SW480 (cell line): Measurements from ENCODE around the gene DNAH1.
"Not testable (repeated sequence)": the region's sequence is repeated elsewhere in the genome, so short reads cannot be mapped to it uniquely, and the experiment has no call there.

Source experiments
- DNase-seq: peaks from one replicate; pipeline ENCODE4 v3.0.0-alpha.2; 2016; ENCODE audit warnings: low spot score

The DNAH1 gene

GRCh38 chr3:52315977-52316764, at the start of gene DNAH1:
DNAH1 (plus strand) TSS chr3:52316319; CDS start chr3:52322443, 6,124 bp downstream.
- DNase-seq = no peak

- DNase-seq = no peak
These were observed 48.1 kb upstream of the DNAH1 start for GRCh38 chr3:52268036-52268435.

- no peak for DNase-seq
These were observed 46.3 kb upstream of the DNAH1 start for GRCh38 chr3:52269776-52270175.

- DNase-seq = no peak
These were observed 45.8 kb upstream of the DNAH1 start for GRCh38 chr3:52270252-52270754.

- DNase-seq = not testable (repeated sequence)
These were observed 43.9 kb upstream of the DNAH1 start for GRCh38 chr3:52272172-52272571.

GRCh38 chr3:52272831-52273230, 43.3 kb upstream of the DNAH1 start:
- no peak for DNase-seq

- DNase-seq = not testable (repeated sequence)
These were observed 41.3 kb upstream of the DNAH1 start for GRCh38 chr3:52274781-52275180.

GRCh38 chr3:52277071-52277964, 38.8 kb upstream of the DNAH1 start:
- peak; percentile 58 for DNase-seq

- DNase-seq = peak; percentile 70
These were observed 38.1 kb upstream of the DNAH1 start for GRCh38 chr3:52277972-52278509.

GRCh38 chr3:52278510-52279069, 37.5 kb upstream of the DNAH1 start, which contains the start of gene WDR82:
WDR82 (minus strand) TSS chr3:52278649; CDS start chr3:52278361, 288 bp downstream.
- DNase-seq = peak; percentile 92

GRCh38 chr3:52279596-52279995, 36.5 kb upstream of the DNAH1 start:
- no peak for DNase-seq

- DNase-seq = no peak
These were observed 36.1 kb upstream of the DNAH1 start for GRCh38 chr3:52280050-52280461.

GRCh38 chr3:52281981-52282801, 33.9 kb upstream of the DNAH1 start:
- no peak for DNase-seq

GRCh38 chr3:52283306-52283705, 32.8 kb upstream of the DNAH1 start:
- DNase-seq = no peak

- not testable (repeated sequence) for DNase-seq
These were observed 32.1 kb upstream of the DNAH1 start for GRCh38 chr3:52284051-52284450.

- DNase-seq = no peak
These were observed 29.4 kb upstream of the DNAH1 start for GRCh38 chr3:52286777-52287110.

GRCh38 chr3:52288674-52289073, 27.4 kb upstream of the DNAH1 start:
- DNase-seq = no peak

GRCh38 chr3:52289338-52289746, 26.8 kb upstream of the DNAH1 start:
- DNase-seq = no peak

GRCh38 chr3:52289747-52290595, 26.1 kb upstream of the DNAH1 start:
- peak; percentile 83 for DNase-seq
